Cardiac muscle cell (in vitro differentiated cells and primary cell): ENCODE data around the gene PPP1R3G. TPM values are rescaled to one million over a fixed set of nuclear protein-coding genes. Genes with fewer than 3 reads are reported as not detected.

Source experiments
- DNase-seq, 2 donors: peaks; one replicate each; pipeline versions ENCODE4 v3.0.0 to v3.0.0-alpha.2; 2010 to 2017; ENCODE audit warnings: low read depth in 1 of 2, low spot score in 1 of 2
- H3K27ac ChIP-seq: fragments of 200-600 bp; sonication (generic); 2 replicates; pipeline ENCODE4 v1.5.1; 2016
- H3K27me3 ChIP-seq: fragments of 200-600 bp; sonication (generic); 2 replicates; pipeline ENCODE4 v1.6.0; 2016; ENCODE audit warnings: control low read depth
- H3K36me3 ChIP-seq: fragments of 200-600 bp; sonication (generic); 2 replicates; pipeline ENCODE4 v1.5.1; 2016; ENCODE audit warnings: control low read depth
- H3K4me1 ChIP-seq: fragments of 200-600 bp; sonication (generic); 2 replicates; pipeline ENCODE4 v1.8.1; 2017; ENCODE audit warnings: low read depth, mild to moderate bottlenecking, mixed run types
- H3K4me3 ChIP-seq: fragments of 200-600 bp; sonication (generic); 2 replicates; pipeline ENCODE4 v1.5.1; 2016; ENCODE audit warnings: mild to moderate bottlenecking
- H3K9me3 ChIP-seq: fragments of 200-600 bp; sonication (generic); 2 replicates; pipeline ENCODE4 v1.5.1; 2017; ENCODE audit warnings: low read depth, mild to moderate bottlenecking, control low read depth
- CTCF ChIP-seq: IDR thresholded peaks from 2 replicates; pipeline ENCODE4 v1.5.1; 2012; ENCODE audit warnings: low read depth, mild to moderate bottlenecking, low read length
- polyA plus RNA-seq: library from polyadenylated mRNA; unstranded; fragments of >200 nt; fragmentation: Nextera tagmentation; extraction: Ambion mirVana; gene quantifications from 2 replicates; pipeline ENCODE4 v1.2.1, GENCODE V29; 2016
- total RNA-seq: library from RNA; depleted of rRNA; stranded (reverse); fragments of >200 nt; gene quantifications from 2 replicates; pipeline ENCODE4 v1.2.3, GENCODE V29; 2016

The PPP1R3G gene
- total and polyA plus RNA-seq, 2 experiments from 2014 or later, result 2.6 to 7.6 TPM

- peaks cover 32% of the 10 kb centered on the region for H3K27me3 ChIP-seq
Measured at GRCh38 chr6:5088780-5089179, 3.6 kb downstream of the PPP1R3G start.

GRCh38 chr6:5089481-5090438 is 4.6 kb downstream of the PPP1R3G start:
- Histone ChIP-seq H3K9me3 (no peaks in the 10 kb centered on the region), H3K4me3 (no peak overlapping the region), H3K4me1 (peaks cover 15% of the 10 kb centered on the region), H3K27ac (no peak overlapping the region), H3K27me3 (peaks cover 27% of the 10 kb centered on the region), H3K36me3 (no peaks in the 10 kb centered on the region)
- DNase-seq, result no peak
- no peak for TF ChIP-seq CTCF

More at GRCh38 chr6:5088780-5089179, 3.6 kb downstream of the PPP1R3G start:
- Histone ChIP-seq H3K27ac (no peak overlapping the region), H3K9me3 (no peaks in the 10 kb centered on the region), H3K36me3 (no peaks in the 10 kb centered on the region), H3K4me1 (peaks cover 13% of the 10 kb centered on the region), H3K4me3 (no peak overlapping the region)
- DNase-seq, result no peak
- TF ChIP-seq CTCF, result no peak

GRCh38 chr6:5090603-5091002 is 5.5 kb downstream of the PPP1R3G start:
- no peaks in the 10 kb centered on the region for H3K9me3 ChIP-seq
- peaks cover 22% of the 10 kb centered on the region for H3K27me3 ChIP-seq
- no peak for TF ChIP-seq CTCF
- DNase-seq, result no peak
- no peaks in the 10 kb centered on the region for H3K36me3 ChIP-seq
- no peak overlapping the region for H3K4me3 ChIP-seq
- H3K4me1 ChIP-seq, result peaks cover 15% of the 10 kb centered on the region
- H3K27ac ChIP-seq, result no peak overlapping the region

GRCh38 chr6:5091210-5092069 is 6.3 kb downstream of the PPP1R3G start:
- TF ChIP-seq CTCF, result no peak
- H3K36me3 ChIP-seq, result no peaks in the 10 kb centered on the region
- peaks cover 18% of the 10 kb centered on the region for H3K4me1 ChIP-seq
- no peaks in the 10 kb centered on the region for H3K9me3 ChIP-seq
- DNase-seq, result no peak
- peaks cover 14% of the 10 kb centered on the region for H3K27me3 ChIP-seq
- H3K27ac ChIP-seq, result no peak overlapping the region
- H3K4me3 ChIP-seq, result no peak overlapping the region

- H3K9me3 ChIP-seq, result no peaks in the 10 kb centered on the region
- no peak overlapping the region for H3K4me3 ChIP-seq
- H3K36me3 ChIP-seq, result no peaks in the 10 kb centered on the region
- no peak for TF ChIP-seq CTCF
- peaks cover 25% of the 10 kb centered on the region for H3K4me1 ChIP-seq
- DNase-seq, result no peak
- H3K27ac ChIP-seq, result no peak overlapping the region
- no peaks in the 10 kb centered on the region for H3K27me3 ChIP-seq
Measured at GRCh38 chr6:5093231-5094015, 8.3 kb downstream of the PPP1R3G start.
